Kidney tubule cell (primary cell): Measurements from ENCODE around the gene TMEM132D.

Source experiments
- DNase-seq: peaks from one replicate; pipeline ENCODE4 v3.0.0-alpha.2; 2018; ENCODE audit warnings: low spot score

Gene TMEM132D

GRCh38 chr12:129825316-129825715 is 78.5 kb downstream of the TMEM132D start:
- no peak for DNase-seq

DNA sequence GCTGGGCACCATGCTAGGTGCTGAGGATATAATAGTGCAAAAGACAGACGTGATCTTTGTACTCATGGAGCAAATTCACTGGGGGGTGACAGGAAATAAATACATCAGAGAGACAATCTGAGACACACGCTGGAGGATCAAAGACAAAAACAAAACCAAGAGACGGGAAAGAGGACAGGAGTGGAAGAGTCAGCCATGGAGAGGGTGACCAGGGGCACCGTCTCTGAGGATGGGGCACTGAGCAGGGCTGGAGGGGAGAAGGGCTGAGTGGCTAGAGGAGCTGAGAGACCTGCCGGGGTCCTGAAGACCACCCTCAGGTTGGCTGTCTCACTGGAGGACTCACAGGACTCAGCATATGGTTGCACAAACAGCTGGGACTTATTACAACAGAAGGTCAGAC is 81.9 kb downstream of the TMEM132D start:
- DNase-seq: no peak

- peak; percentile 76 for DNase-seq
These were observed 84.4 kb downstream of the TMEM132D start for GRCh38 chr12:129819391-129819790.

DNA sequence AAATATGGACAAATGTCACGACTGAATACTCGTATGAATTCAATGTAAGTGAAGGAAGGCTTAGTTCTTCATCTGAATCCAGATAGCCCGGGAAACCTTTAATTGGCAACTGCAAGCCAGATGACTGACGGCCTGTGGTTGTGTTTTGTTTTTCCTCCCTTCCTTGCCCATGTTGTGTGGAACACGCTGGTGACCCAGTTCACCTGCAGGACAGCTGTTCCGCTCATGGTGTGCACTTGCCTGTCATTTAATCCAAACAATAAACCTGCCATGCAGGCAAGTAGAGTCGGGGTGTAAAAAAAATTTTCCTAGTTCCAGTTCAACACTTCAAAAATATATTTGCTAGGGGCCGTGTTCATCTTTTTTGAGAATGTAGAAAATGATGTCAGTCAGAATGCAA is 88.0 kb downstream of the TMEM132D start:
- DNase-seq: no peak

DNA sequence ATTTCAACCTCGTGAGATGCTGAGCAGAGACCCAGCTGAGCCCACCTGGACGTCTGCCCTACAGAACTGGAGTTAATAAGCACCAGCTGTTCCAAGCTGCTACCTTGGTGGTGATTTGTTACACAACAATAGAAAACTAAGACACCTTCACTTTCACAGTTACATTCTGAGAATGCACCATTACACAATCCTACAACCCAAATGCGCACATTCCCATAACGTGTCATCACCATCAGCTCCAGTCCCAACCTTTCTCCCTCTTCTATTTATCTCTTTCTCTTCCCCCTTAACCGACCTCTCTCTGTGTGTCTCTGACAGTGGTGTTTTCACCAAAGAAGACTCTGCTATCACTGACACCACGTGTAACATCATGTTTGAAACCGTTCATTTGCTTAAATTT is 91.9 kb downstream of the TMEM132D start:
- DNase-seq: no peak

- no peak for DNase-seq
These were observed 96.7 kb downstream of the TMEM132D start for GRCh38 chr12:129807136-129807535.

GRCh38 chr12:129791396-129791795 is 112.4 kb downstream of the TMEM132D start:
- DNase-seq: no peak

GRCh38 chr12:129790930-129791329 is 112.9 kb downstream of the TMEM132D start:
- DNase-seq: no peak

DNA sequence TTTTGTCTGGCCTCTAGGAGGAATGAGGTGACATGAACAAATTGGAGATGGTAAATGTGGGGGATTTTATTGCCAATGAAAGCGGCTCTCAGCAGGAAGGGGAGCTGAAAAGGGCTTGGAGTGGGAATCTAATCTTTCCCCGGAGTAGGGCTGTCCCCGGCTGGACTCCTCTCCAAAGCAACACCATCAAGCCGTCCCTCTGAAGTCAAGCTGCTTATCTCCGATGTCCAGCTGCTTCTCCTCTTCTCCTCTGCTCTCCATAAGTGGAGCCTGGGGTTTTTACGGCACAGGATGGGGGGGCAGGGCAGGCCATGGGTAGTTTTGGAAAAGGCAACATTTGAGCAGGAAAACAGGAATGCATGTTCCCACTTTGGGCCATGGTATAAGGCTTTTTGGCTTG is 113.5 kb downstream of the TMEM132D start:
- no peak for DNase-seq

GRCh38 chr12:129789921-129790320 is 113.9 kb downstream of the TMEM132D start:
- no peak for DNase-seq

- DNase-seq: peak; percentile 50
These were observed 115.2 kb downstream of the TMEM132D start for GRCh38 chr12:129788506-129789084.

DNA sequence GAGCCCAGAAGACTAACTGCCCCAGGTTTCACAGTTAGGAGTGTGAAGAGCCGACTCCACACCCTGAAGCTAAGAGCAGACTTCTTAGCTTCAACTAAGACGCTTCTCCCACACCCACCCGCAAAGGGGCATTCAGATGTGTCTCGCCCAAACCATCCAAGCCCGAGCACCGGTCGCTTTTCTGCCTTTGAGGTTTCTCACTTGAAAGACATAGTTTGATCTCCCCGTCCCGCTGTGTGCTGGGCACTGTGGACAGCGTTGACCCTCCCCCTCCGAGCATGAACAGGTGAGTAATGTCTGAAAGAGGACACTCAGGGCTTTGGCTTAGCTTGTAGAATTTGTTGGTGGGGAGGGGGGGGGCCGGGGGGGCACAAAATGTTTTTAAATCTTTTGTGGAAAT is 123.8 kb downstream of the TMEM132D start:
- no peak for DNase-seq

GRCh38 chr12:129779033-129779432 is 124.8 kb downstream of the TMEM132D start:
- no peak for DNase-seq

GRCh38 chr12:129776977-129777667 is 126.7 kb downstream of the TMEM132D start:
- no peak for DNase-seq

GRCh38 chr12:129772501-129773493 is 131.0 kb downstream of the TMEM132D start:
- DNase-seq: peak; percentile 21

- no peak for DNase-seq
These were observed 132.6 kb downstream of the TMEM132D start for GRCh38 chr12:129771238-129771637.

- no peak for DNase-seq
These were observed 138.1 kb downstream of the TMEM132D start for GRCh38 chr12:129765719-129766118.

- DNase-seq: peak; percentile 53
These were observed 141.4 kb downstream of the TMEM132D start for GRCh38 chr12:129762436-129762835.

GRCh38 chr12:129753586-129753985 is 150.2 kb downstream of the TMEM132D start:
- peak; percentile 47 for DNase-seq

- no peak for DNase-seq
These were observed 153.4 kb downstream of the TMEM132D start for GRCh38 chr12:129750421-129750820.

DNA sequence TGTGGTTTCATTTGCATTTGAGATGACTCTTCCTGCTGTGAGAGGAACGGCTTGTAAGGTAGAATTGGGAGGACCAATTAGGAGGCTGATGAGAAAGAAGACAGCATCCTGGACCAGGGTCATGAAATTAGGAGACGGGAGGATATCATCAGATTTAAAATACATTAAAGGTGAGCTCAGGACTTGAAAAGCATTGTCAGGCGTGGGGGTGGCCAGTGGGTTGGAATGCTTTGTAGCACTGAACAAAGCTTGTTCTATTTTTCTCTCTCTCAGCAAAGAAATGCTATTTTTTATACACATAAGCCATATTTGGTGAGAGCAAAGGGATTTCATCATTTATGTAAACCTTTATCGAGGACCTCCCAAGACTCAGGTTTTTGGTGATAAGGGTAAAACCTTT is 157.5 kb downstream of the TMEM132D start:
- no peak for DNase-seq

DNA sequence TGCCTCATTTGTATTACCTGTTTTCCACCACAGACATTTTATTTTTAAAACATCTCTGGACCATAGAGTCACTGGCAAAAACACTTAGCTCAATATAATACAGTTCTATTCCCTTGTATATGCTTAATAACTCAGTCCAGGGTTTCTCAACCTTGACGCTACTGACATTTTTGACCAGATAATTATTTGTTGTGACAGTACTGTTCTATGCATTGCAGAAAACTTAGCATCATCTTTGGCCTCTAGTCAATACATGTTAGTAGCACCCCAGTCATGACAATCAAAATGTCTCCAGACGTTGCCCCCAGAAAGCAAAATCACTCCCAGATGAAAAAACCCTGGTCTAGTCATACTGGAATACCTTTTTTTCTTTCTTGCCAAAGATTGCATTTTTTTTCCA is 174.7 kb downstream of the TMEM132D start:
- no peak for DNase-seq

DNA sequence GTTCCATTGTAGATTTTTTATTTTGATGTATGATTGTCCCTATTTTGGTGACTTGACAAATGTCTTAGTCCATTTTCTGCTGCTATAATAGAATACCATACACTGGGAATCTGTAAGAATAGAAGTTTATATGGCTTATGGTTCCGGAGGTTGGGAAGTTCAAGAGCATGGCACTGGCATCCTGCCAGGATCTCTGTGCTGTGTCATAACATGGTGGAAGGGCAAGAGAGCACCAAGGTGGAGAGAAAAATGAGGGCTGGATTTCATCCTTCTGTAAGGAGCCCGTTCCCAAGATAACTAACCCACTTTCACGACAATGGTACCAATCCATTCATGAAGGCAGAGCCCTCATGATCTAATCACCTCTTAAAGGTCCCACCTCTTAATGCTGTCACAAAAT is 176.7 kb downstream of the TMEM132D start:
- DNase-seq: no peak
